RWPE1 (cell line): Measurements from ENCODE around the gene IL1R2.

ENCODE experiments used
- CTCF ChIA-PET: fragments of 350-600 bp; sonication (Branson Sonifier 250); formaldehyde crosslinking; extraction: SDS; loops from one replicate; lab custom pipeline; 2021; lab: Yijun Ruan, JAX
- POLR2A ChIA-PET: fragments of 400-600 bp; formaldehyde crosslinking; extraction: SDS; loops from one replicate; lab custom pipeline; 2020; ENCODE audit warnings: antibody characterized with exemption; ENCODE audit not compliant: low non-redundant PET; lab: Yijun Ruan, JAX
- DNase-seq: peaks from one replicate; pipeline ENCODE4 v3.0.0; 2012; ENCODE audit warnings: low spot score
- H3K27ac ChIP-seq: fragments of 450-650 bp; 2 replicates; pipeline ENCODE4 v1.5.1; 2017
- TF ChIP-seq, protein P1 (sequence below): fragments of 450-650 bp; conservative IDR thresholded peaks from 2 replicates; pipeline ENCODE4 v1.5.1; 2017; ENCODE audit warnings: low read depth, mild to moderate bottlenecking

The IL1R2 gene

DNA sequence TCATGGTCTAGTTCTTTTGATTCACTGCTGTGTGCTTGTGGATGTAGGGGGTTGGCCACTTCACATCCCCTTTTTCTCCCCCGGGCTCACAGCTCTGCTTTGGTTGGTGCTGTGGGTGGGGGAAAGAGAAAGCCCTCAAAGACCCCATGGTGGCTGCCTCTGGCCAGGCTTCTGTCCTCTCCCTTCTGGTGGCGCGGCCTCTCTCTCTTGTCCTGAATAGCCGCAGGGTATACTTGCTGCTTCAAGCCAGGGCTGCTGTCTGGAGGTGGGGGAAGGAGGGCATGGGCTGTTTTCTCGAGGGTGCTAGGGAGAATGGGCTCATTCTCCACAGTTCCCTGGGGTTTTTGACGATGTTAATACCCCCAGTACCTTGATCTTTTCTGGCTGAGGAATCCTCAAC is 53.9 kb downstream of the IL1R2 start:
- TF ChIP-seq, protein P1, sequence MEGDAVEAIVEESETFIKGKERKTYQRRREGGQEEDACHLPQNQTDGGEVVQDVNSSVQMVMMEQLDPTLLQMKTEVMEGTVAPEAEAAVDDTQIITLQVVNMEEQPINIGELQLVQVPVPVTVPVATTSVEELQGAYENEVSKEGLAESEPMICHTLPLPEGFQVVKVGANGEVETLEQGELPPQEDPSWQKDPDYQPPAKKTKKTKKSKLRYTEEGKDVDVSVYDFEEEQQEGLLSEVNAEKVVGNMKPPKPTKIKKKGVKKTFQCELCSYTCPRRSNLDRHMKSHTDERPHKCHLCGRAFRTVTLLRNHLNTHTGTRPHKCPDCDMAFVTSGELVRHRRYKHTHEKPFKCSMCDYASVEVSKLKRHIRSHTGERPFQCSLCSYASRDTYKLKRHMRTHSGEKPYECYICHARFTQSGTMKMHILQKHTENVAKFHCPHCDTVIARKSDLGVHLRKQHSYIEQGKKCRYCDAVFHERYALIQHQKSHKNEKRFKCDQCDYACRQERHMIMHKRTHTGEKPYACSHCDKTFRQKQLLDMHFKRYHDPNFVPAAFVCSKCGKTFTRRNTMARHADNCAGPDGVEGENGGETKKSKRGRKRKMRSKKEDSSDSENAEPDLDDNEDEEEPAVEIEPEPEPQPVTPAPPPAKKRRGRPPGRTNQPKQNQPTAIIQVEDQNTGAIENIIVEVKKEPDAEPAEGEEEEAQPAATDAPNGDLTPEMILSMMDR: no peak
- POLR2A ChIA-PET: no interaction called here
- DNase-seq: no peak
- H3K27ac ChIP-seq: no peak overlapping the region
- CTCF ChIA-PET: interaction anchor here (0.6 kb wide), 1 partner anchor 152 kb away, joined by 3 read pairs; no protein-coding TSS in a partner anchor

- TF ChIP-seq, protein P1: no peak
- CTCF ChIA-PET: interaction anchor here (0.6 kb wide), 2 partner anchors 152 to 1810 kb away, joined by 3 read pairs; no protein-coding TSS in a partner anchor
- H3K27ac ChIP-seq: no peak overlapping the region
- POLR2A ChIA-PET: no interaction called here
- no peak for DNase-seq
Observed at GRCh38 chr2:102046135-102046986, 54.6 kb downstream of the IL1R2 start.

- ChIA-PET CTCF (no interaction called here), POLR2A (no interaction called here)
- DNase-seq: no peak
- TF ChIP-seq, protein P1: no peak
- H3K27ac ChIP-seq: no peak overlapping the region
Observed at GRCh38 chr2:102048465-102048864, 56.7 kb downstream of the IL1R2 start.

- no peak for DNase-seq
- TF ChIP-seq, protein P1: no peak
- H3K27ac ChIP-seq: peak overlapping the region; percentile 66
- ChIA-PET CTCF (interaction anchor here (1.4 kb wide), 1 partner anchor 12 kb away, joined by 3 read pairs; no protein-coding TSS in a partner anchor), POLR2A (no interaction called here)
Observed at GRCh38 chr2:102049756-102050443, 58.1 kb downstream of the IL1R2 start.

DNA sequence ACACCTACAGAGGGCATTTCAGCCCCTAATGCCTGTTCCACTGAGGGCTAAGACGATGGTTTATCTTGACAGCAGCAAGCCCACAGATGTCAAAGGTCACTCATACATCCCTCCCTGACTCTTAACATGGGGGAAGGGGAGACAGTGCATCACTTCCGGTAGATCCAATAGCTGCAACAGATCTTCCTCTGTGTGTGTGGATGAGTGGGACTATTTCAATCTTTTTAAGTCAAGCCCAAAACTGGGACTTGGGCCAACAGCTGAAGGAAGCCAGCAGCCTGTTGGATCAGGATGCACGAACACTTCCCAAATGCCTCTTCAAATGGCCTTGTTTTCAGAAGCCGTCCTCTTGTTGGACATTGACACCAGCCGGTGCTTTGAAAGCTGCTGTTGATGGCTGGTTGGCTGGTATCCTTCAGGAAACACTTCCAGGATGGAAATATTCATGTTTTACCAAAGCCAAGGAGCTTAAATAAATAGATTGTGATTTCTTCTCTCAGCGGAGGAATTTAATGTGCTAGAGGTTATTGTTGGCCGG is 59.2 kb downstream of the IL1R2 start:
- POLR2A ChIA-PET: no interaction called here
- TF ChIP-seq, protein P1: no peak
- H3K27ac ChIP-seq: no peak overlapping the region
- CTCF ChIA-PET: interaction anchor here (0.6 to 1.4 kb wide), 2 partner anchors 11 to 250 kb away, joined by 3 read pairs; no protein-coding TSS in a partner anchor
- no peak for DNase-seq

DNA sequence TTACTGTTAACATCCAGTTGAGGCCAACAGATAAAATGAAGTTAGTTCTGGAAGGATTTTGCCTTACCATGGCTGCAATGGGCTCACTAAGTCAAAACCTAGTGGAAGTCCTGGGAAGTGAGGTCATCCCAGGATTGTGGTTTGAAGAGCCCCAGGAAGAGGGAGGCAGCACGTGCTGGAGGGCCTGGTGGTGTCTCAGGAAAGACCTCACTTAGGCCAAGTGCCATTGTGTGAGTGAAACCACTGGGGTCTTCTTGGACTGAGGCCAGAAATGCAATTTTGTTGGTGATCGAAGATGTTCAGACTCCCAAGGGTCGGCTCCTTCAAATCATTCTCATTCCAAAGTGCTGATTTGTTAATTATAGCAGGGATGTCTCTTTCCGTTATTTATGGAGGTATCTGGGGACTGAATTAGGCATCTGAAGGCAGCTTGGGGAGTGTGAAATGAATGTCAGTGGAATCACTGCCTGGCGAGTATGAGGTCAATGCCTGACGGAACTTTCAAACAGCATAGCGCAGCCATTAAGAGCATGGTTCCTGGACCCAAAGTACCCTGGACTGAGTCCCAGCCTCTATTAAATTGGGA is 60.0 kb downstream of the IL1R2 start:
- POLR2A ChIA-PET: no interaction called here
- no peak for DNase-seq
- TF ChIP-seq, protein P1: no peak
- H3K27ac ChIP-seq: no peak overlapping the region
- CTCF ChIA-PET: no interaction called here
